ENCODE measurements around the gene LEF1.

LEF1 gene

GRCh38 chr4:108173599-108174057 is 4.9 kb upstream of the LEF1 start:
- DNase-seq = no peak

DNA sequence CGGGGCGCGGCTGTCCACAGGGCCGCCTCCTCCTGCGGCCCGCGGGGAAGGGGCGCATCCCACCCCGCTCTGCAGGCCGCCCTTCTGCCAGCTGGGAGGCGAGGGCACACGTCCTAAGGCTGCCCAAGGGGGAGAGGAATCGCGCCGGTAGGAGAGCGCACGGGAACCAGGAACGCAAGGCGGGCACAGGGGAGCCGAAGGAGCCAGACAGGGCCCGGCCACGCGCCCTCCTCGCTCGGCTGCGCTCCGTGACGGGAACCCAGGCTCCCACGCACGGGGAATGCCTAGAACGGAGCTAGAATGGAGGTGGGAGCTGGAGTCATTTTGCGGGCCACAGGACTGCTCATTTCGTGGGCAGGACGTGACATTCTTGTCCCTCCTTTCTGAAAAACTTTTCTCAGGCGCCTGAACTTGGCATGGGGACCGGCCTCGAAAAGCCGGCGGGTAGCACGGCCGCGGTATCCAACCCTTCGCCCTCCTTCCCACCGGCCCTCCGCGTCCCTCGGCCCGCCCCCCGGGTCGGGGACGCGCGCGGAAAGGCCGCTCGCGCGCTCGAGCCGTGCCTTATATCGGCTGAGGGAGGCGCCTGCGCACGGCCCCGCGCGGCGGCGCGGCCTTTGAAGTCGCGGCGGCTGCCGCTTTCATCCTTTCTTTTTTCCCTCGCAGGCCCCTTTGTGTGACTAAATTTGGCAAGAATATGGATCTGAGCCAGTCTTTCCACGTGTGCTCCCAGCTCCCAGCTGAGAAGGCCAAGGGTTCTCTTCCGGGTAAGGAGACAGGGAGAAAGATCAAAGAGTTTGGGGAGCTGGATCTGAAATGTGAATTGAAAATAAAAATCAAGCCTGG is 4.2 kb upstream of the LEF1 start:
- DNase-seq = no peak

DNA sequence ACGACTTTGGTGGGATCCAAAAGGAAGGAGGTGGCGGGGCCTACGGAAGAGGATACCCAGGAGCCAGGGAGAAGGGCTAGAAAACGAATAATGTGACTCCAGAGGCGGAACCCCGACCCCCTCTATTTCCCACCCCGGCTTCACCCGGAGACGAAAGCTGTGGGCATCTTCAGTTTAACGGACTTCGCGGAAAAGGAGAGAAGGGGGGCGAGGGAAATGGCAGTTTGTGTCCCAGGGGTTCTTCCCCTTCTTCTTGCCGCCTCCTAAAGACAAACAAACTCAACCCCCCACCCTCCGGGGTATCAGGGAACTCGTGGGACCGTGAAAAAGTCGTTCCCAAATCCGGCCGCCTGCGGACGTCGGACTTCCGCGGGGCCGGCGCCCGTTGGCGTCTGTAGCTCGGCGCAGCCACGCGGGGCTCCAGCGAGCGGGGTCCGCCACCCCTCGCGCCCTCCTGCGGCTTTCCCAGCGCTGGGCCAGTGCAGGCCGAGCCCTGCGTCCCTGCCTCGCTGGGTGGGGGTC is 3.6 kb upstream of the LEF1 start:
- DNase-seq = no peak

DNA sequence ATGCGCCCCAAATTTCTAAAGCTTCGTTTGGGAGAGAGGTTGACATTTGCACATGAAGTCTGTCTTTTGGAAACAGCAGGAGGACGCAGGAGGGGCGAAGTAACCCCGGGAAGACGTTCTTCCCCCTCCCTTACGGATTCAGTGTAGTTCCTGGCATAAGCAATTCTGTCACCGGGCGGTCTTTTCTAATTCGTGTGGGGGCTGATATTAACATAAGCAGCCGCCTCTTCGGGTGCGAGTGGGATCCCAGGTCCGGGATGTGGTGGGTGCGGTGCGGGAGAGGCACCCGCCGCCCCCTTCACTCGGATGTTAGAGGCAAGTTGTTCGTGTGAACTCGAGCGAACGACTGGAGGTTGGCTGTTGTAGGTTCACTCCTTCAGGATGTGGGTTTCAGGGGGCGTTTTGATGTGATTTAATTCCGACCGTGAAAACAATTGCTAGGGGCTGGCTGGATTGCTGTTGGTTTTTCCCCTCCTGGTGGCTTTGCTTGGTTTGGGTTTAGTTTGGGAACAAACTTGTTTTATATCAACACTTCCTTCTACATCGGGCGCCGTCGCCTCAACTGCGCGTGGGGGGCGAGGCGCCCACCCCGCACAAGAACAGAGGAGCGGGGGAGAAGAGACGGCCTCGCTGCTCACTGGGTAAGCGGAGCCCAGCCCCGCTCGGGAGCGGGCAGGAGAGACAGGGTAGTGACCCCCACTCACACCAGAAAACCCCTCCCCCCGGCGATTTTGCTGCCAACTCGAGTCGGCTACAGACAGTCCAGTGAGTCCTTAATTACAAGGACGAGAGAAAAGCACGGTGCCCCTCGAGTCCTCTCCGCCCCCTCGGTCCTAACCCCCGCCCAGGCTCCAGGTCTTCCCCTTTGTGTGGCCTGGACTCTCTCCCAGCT is 2.9 kb upstream of the LEF1 start:
- no peak for DNase-seq

DNA sequence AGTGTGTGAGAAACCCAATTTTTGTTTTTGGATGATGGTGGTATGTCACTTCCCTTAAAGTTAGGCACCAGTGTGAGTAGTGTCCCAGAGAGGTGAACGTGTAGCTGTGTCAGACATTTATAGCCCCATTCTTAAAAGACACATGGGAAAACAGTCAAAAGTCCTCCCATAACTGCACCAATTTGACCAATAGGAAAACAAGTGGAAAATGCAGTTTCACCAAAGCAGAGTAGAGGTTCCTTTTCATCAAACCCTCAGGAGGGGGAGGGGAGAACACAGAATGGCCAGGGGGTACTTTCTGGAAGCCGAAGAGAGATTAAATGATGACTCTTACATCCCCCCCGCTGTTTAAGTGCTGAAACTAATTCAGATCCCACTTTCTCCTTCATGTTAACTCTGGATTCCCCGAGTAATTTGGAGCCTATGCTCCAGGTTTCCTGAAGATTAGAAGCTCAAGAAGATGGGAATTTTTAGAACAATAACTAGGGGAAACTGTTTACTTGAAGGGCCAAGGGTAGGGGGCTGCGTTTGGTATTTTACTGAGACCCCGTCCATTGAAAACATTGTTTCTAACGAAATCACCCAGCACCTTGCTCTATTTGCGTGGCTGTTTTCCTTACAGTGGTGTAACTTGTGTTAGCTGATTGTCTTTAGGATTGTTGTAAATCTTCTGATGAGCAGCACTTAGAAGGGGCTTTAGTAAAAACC is 2.1 kb upstream of the LEF1 start:
- no peak for DNase-seq

- DNase-seq = no peak
Measured at GRCh38 chr4:108169664-108170063, 932 bp upstream of the LEF1 start.

- no peak for DNase-seq
Measured at GRCh38 chr4:108168160-108168670, 517 bp downstream of the LEF1 start.

GRCh38 chr4:108166441-108167315 is 2.1 kb downstream of the LEF1 start:
- no peak for DNase-seq

- DNase-seq = no peak
Measured at GRCh38 chr4:108166038-108166437, 2.7 kb downstream of the LEF1 start.

DNA sequence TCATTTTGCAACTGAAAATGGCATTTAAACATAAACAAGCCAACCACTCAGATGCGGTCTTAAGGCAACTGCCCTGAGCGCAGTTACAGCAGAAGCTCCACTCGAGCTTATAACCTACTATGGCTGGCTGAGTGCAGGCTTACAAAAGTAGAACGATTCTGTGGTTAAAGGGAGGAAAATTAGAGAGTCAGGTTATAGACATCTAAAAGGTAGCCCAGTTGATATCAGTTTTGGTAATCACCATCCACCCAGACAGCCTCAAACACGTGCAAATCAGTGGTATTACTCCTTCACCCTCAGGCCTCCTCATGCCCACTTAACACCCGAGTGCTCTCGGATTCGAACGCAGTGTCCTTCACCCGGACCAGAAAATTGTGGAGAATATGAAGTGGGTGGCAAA is 3.1 kb downstream of the LEF1 start:
- DNase-seq = no peak

GRCh38 chr4:108163351-108163750 is 5.4 kb downstream of the LEF1 start:
- DNase-seq = no peak

DNA sequence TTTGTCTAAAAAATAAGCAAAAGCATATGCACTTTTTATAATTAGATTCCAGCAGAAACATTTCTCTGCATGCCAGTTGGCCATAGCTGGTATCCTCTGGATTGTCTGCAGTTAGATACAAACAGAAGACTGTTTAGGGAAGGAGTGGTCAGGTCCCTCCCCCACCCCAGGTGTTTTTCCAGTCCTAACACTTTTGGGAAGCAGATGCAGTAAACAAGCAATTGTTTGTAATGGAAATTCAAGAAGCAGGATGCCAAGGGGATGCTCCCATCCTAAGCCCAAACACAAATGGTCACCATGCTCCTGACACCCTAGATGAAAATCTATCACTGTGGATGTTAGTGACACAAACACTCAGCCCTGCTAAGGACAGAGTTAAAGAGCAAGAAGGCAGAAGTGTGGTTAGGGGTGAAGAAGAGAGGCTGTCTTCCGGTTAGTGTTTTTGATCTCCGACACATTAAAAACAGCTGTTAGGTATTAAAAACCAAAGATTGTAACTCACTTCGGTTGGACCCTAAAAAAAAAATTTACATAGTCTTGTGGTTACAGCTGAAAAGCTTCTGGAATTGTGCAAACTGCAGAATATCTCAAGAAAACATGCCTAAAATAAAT is 7.9 kb downstream of the LEF1 start:
- DNase-seq = no peak

DNA sequence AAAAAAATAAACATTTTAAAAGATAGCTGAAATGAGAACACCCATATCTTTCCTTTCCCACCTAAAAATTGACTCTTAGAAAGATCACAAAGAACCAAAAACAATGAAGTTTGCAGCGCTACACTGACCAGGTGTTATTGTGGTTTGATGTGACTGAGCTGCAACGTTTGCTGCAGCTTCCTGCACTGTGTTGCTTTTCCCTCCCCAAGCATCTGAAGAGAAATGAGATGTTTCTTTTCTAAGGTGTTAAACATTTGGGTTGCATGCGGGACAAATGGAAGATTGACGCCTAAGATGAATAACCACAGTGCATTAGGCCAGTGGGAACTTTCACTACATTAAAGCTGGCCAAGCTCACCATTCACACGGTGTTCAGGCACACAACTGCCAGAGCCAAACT is 8.9 kb downstream of the LEF1 start:
- no peak for DNase-seq

GRCh38 chr4:108157655-108158054 is 11.1 kb downstream of the LEF1 start:
- no peak for DNase-seq

DNA sequence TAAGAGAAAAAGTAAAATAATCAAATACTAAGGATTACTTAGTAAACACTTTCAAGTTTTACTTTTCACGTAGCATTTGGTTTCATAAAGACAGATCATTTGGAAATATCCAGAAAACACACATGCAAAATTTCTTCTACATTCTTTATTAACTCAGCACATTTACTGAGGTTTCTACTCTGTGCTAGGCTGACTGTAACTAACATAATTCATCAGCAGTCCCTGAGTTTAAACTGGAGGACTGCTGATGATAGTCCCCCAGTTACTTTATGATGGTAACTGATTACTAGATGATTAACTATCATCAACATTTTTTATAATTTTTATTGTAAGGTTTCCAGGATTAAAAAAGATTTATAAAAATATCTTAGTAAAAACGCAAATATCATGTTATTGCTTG is 12.3 kb downstream of the LEF1 start:
- no peak for DNase-seq

GRCh38 chr4:108155373-108155772 is 13.4 kb downstream of the LEF1 start:
- no peak for DNase-seq

- DNase-seq = no peak
Measured at GRCh38 chr4:108152980-108153379, 15.8 kb downstream of the LEF1 start.

DNA sequence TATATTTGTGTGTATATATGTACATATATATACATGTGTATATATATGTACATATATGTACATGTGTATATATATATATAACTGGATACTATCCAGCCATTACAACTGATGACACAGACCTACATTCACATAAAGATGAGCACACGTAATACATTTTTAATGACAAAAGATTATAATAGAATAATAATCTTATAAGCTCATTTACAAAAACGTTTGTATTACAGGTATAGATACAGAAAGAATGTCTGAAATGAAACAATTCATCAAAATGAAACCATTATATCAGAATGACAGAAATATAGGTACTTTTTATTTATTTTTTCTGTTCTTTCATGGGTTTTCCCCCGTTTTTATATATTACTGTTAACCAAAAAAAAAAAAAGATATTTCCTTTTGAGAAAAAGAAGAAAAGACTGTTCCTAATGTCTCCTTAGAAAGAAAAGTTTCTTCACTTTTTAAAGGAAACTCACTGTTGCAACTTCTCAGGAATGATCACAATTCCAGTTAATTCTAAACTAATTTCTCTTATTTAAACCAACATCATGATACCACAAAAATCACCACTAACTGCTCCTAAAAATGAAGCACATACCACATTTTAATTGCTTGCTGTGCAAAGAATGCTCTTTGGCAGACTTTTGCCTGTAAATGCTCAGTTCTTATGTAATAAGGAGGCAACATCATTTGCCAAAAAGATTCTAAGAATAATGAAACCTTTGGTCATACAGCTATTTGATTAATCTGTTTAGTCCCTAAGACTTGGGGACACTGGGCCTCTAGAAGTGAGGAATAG is 18.9 kb downstream of the LEF1 start:
- no peak for DNase-seq

- DNase-seq = no peak
Measured at GRCh38 chr4:108148316-108148715, 20.4 kb downstream of the LEF1 start.

DNA sequence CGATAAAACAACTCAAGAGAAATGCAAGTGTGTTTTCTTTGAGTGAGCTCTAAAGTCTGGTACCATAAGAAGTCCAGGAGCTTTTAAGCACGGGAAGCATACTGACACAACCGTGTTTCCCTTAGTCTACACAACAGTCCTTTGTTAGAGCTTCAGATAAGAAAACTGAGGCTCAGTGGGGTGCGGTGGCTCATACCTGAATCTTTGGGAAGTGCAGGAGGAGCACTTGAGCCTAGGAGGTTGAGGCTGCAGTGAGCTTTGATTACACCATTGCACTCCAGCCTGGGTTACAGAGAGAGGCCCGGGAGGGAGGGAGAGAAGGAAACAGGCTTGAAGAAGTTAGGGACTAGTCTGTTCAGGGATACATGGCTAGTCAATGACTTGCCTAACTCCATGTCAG is 21.9 kb downstream of the LEF1 start:
- DNase-seq = no peak

- DNase-seq = no peak
Measured at GRCh38 chr4:108146336-108146735, 22.4 kb downstream of the LEF1 start.
